NCI-H1436 (cell line): ENCODE measurements around the gene ZNF414.

ENCODE experiments used
- DNase-seq: peaks from one replicate; lab custom pipeline; 2025; lab: John Stamatoyannopoulos, UW

The ZNF414 gene

GRCh38 chr19:8463365-8463764 lies 50.6 kb downstream of the ZNF414 start:
- DNase-seq, result no peak

- DNase-seq, result no peak
Observed at GRCh38 chr19:8462571-8462970, 51.4 kb downstream of the ZNF414 start.

- DNase-seq, result no peak
Observed at GRCh38 chr19:8461891-8462290, 52.1 kb downstream of the ZNF414 start.

- DNase-seq, result no peak
Observed at GRCh38 chr19:8461376-8461775, 52.6 kb downstream of the ZNF414 start.

- no peak for DNase-seq
Observed at GRCh38 chr19:8460516-8461298, 53.3 kb downstream of the ZNF414 start.
